Activated T-helper 9 cell treated with anti-CD3 and anti-CD28 coated beads, Interleukin-2, amount 50 U/mL, for 16 hours (primary cell): ENCODE data around the gene ACTG1.

Source experiments
- DNase-seq: peaks from one replicate; pipeline ENCODE4 v3.0.0-alpha.2; 2020; ENCODE audit warnings: low read depth

ACTG1 gene

GRCh38 chr17:81494626-81495377 lies 17.8 kb downstream of the ACTG1 start:
- no peak for DNase-seq

GRCh38 chr17:81493198-81494038 lies 19.2 kb downstream of the ACTG1 start:
- DNase-seq = no peak

GRCh38 chr17:81492706-81493105 lies 19.9 kb downstream of the ACTG1 start:
- DNase-seq = no peak

- DNase-seq = no peak
These were observed 20.4 kb downstream of the ACTG1 start for GRCh38 chr17:81492202-81492601.

DNA sequence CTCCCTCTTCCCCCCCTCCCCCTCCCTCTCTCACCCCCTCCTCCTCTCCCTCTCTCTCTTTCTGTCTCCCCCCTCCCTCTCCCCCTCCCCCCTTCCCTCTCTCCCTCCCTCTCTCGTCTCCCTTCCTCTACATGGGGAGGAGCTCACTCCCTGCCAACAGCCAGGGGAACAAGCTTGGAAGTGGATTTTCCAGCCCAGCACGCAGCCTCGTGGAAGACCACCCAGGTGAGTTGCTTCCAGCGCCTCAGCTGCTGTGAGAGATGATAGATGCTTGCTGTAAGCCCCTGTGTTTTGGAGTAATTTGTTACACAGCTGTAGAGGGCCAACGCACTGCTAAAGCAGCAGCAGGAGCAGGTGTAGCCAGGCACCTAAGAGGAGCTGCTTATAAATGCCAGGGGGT lies 20.8 kb downstream of the ACTG1 start:
- no peak for DNase-seq

DNA sequence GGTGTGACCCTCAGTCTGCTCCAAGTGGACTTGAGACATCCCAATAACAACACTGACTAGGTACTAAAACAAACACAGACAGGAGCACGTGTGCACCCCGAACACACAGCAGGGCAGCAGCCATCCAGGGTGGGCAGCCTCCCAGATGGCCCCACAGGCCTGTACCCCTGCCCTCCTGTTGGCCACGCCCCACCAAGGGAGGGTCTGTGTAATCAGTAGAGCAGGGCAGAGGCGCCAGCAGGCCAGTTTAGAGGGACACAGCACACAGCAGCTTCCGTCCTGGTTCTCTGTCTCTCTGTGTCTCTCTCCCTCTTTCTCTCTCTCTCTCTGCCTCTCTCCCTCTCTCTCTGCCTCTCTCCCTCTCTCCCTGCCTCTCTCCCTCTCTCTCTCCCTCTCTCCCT lies 21.4 kb downstream of the ACTG1 start:
- no peak for DNase-seq

DNA sequence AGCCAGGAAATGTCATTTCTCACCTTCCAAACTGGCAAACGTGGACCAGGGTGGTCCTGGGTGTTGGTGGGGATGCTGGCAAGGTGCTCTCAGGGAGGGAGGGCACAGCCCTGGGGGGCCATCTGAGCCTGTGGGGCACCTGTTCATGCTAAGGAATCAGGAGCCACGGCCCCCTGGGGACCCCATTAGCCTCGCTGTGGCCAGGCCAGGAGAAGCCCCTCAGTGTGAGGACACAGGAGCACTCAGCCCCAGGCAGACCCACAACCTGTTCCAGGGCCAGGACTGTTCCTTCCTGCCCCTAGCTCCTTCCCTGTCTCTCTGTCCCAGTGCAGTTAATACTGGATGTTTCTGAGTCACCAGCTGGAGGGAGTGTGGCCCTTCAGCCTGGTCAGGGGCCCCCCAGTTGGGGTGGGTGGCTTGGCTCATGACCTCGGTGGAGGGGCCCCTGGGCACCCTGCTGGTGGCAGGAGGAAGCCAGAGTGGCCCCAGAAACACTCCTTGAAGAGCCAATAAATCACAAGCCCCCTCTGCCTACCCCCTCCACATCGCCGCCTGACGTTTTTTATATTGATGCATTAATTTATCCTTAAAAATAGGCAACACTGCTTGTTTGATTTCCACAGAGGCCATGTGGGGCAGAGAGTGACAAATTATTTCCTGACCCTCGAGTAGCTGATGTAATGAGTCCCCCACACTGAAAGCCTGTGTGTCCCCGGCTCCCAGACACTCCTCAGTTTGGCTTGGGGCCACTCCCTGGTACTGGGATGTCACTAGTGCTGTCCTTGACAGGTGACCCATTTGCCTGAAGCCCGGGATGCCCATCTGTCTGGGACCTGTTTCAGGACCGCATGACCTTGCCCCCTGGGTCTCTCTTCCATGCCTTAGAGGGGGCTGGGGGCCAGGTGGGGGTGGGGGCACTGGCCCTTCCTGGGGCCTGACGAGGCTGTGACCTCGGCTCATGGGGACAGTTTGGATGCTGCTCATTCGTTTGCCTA lies 22.3 kb downstream of the ACTG1 start:
- no peak for DNase-seq

DNA sequence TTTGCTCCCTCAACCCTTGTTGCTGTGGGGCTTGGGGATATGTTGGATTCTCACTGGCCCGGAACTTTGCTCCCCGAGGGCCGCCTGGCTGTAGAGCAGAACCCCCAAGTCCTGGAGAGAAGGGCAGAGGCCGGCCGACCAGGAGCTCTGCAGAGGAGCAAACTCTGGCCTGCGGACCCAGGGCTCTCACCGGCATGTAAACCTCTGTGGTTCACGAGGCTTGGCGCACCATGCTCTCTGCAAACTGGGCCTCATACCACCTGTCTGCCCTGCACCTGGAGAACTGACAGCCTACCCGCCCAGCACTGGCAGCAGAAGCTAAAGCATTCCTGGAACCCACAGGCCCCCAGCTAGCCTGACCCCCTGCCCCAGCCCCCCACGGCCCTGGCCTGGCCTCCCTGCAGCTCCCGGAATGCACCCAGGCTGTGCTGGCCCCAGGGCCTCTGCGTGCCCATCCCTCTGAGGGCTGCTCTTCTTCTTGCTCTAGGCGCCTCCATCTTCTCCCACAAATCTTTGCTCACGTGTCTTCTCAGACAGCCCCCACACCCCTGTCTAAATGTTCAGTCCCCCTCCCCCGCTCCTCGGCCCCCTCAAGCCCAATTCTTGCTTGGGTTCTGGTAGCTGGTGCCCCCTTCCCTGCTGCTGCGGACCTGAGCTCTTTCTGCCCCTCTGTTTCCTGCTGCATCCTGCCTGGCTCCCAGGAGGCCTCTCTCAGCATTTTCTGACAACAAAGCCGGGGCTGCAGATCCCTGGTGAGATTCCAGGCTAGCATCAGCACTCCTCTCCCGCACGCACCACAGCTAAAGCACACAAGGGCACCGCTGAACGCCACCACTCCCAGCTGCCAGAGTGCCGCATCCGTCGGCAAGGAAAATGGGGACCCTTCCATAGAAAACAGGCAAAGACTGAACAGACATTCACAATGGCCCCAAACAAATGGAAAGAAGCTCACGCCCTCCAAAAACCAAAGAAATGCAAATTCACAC lies 23.3 kb downstream of the ACTG1 start:
- DNase-seq = no peak

DNA sequence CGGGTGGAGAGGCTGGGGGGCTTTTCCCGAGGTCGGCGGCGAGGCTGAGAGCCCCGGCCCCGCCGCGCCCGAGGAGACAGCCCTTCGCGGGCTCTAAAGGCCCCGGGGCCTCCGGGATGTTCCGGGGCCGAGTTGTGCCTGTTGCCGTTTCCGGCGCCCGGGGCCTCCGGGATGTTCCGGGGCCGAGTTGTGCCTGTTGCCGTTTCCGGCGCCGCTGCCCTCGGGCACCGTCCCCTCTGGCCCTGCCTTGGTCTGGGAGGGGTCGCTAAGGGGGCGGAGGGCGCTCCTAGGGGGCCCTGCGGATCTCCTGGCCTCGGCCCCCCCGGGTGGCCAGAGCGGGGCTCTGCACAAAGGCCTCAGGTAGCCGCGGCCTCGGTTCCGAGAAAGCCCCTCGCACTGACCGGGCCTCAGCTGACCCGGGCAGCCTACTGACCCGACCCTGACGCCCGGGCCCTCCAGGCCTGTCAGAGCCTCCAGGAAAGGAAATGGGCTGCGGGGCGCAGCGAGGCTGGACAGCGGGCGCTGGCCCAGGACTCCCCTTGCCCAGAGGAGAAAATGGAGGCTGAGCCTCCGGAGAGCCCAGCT lies 24.2 kb downstream of the ACTG1 start:
- no peak for DNase-seq

DNA sequence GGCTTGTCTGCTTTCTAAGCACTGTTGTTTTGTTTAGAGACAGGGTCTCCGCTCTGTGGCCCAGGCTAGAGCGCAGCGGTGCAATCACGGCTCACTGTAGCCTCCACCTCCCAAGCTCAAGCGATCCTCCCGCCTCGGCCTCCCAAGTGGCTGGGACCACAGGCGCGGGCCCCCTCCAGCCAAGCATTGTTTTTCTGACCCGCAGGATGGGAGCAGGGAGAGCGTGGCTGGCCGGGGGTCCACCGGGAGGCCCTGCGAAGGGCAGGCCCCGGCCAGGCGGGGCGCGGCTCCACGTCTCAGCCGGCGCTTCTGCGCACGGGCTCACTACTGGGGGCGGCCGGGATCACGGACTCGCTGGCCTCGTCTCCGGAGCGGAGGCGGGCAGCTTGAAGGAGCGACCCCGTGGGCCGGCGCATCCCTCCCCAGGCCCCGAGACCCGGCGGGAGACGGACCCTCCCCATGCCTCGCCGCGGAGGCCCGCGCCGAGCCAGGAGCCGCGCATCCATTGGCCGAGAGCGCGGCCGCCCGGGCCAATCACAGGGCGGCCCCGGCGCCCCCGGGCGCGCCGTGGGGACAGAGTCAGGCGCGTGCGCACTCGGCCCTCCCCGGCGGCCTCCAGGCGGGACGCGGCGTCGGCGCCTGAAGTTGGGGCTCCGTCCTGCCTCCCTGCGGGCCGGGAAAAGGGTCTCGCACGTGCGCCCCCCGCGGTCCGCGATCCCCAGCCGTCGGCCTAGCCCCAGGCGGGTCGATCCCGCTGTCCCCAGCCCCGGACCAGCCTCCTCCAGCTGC lies 24.9 kb downstream of the ACTG1 start:
- DNase-seq = peak; percentile 73

- no peak for DNase-seq
These were observed 25.5 kb downstream of the ACTG1 start for GRCh38 chr17:81487089-81487486.

GRCh38 chr17:81486199-81486810 lies 26.3 kb downstream of the ACTG1 start:
- no peak for DNase-seq

DNA sequence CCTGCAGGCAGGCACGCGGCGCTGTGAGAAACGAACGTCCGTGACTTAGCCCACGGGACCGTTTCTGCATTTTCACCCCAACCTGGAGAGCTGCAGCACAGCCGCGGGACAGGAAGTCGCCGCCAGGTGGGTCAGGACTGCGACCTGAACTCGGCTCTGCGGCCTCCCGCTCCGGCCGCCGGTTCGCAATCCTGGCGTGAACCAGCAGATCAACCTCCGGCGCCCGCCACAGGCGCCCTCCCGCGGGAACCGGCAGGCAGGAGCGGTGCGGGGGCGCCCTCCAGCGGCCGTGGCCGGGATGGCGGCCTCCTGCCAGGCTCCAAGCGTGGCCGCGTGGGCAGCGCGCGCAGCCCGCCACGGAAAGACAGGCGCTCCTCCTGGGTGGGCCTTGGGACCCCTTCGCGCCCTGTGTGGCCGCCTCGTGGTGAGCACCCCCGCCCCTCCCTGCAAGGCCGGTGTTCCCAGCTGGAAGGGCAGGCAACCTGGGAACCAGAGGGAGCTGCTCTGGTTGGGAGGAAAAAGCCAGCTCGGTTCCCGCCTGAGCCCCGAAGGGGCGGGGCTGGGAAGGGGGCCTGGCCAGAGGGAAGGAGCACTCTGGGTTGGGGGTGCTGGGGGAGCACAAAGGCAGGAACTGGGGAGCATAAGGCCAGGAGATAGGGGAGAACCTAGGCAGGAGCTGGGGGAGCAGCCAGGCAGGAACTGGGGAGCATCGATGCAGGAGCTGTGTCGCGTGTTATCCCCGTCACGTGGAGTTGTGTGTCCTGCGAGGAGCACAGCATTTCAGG lies 28.2 kb downstream of the ACTG1 start:
- DNase-seq = peak; percentile 82

GRCh38 chr17:81483862-81484194 lies 28.8 kb downstream of the ACTG1 start:
- DNase-seq = no peak

GRCh38 chr17:81483085-81483861 lies 29.3 kb downstream of the ACTG1 start:
- DNase-seq = no peak

- no peak for DNase-seq
These were observed 29.9 kb downstream of the ACTG1 start for GRCh38 chr17:81482673-81483072.

DNA sequence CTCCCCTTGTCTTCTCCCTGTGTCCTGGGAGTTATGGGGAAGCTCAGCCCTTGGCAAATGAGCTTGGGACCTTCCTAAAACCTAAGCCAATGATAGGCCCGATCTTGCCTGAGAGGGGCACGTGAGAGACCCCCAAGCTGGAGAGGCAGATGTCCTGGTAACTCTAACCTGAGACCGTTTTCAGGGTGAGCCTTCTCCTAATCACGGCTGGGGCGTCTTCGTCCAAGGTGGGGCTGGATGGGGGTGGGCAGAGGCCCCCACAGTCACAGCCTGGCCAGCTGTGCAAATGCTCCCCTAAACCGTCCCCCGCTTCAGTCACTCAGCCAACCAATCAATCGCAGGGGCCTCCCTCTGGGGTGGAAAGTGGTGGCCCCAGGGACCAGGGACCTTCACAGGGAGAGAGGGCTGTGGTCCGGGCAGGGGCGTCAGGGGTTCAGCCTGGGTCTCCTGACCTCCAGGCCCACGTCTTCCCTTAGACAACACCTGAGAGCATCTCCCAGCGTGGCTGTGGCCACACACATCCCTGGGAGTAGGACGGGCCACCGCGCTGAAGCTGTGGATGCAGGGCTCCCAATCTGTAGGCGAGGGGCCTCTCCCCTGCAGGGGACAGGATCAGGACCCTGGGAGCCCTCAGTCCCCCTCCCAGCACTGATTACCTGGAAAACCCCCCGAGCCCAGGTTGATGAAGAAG lies 30.6 kb downstream of the ACTG1 start:
- DNase-seq = no peak
